ENCODE data around the gene CNIH2. TPM values are rescaled to one million over a fixed set of nuclear protein-coding genes. Genes with fewer than 3 reads are reported as not detected.

The CNIH2 gene
- total RNA-seq, 2 donors from 2014 or later: 1.7 to 4.5 TPM

- H3K36me3 Mint-ChIP-seq: no peaks in the 10 kb centered on the region
- DNase-seq (ENCODE audit: low spot score in 2 of 2): peak in 1 of 2 donors; percentile 32
- peak overlapping the region in 1 of 2 donors; percentile 50 for H3K27ac Mint-ChIP-seq
- H3K9me3 Mint-ChIP-seq: no peaks in the 10 kb centered on the region
- ATAC-seq: peak; percentile 18 to 21
Measured at GRCh38 chr11:66326261-66327111, 48.5 kb downstream of the CNIH2 start.

GRCh38 chr11:66327171-66328030, 49.4 kb downstream of the CNIH2 start:
- peak overlapping the region; percentile 0 to 50 for H3K27ac Mint-ChIP-seq
- H3K36me3 Mint-ChIP-seq: no peaks in the 10 kb centered on the region
- DNase-seq (ENCODE audit: low spot score in 2 of 2): no peak
- no peaks in the 10 kb centered on the region for H3K9me3 Mint-ChIP-seq
- ATAC-seq: no peak

- Mint-ChIP-seq H3K27ac (peak overlapping the region in 1 of 2 donors; percentile 50), H3K36me3 (no peaks in the 10 kb centered on the region), H3K9me3 (no peaks in the 10 kb centered on the region)
- DNase-seq (ENCODE audit: low spot score in 2 of 2) (no peak), ATAC-seq (peak; percentile 32 to 51)
Measured at GRCh38 chr11:66328031-66328301, 50.0 kb downstream of the CNIH2 start.

GRCh38 chr11:66328302-66329144, 50.5 kb downstream of the CNIH2 start:
- Mint-ChIP-seq H3K27ac (peak overlapping the region in 1 of 2 donors; percentile 50), H3K9me3 (no peaks in the 10 kb centered on the region), H3K36me3 (no peaks in the 10 kb centered on the region)
- DNase-seq (ENCODE audit: low spot score in 2 of 2) (peak; percentile 85 to 89), ATAC-seq (peak; percentile 87 to 89)

- H3K36me3 Mint-ChIP-seq: no peaks in the 10 kb centered on the region
- H3K9me3 Mint-ChIP-seq: no peaks in the 10 kb centered on the region
- DNase-seq (ENCODE audit: low spot score in 2 of 2) (no peak), ATAC-seq (no peak)
- peak overlapping the region in 1 of 2 donors; percentile 50 for H3K27ac Mint-ChIP-seq
Measured at GRCh38 chr11:66329165-66329673, 51.2 kb downstream of the CNIH2 start.

GRCh38 chr11:66330931-66331330, 53.0 kb downstream of the CNIH2 start:
- Mint-ChIP-seq H3K36me3 (no peaks in the 10 kb centered on the region), H3K9me3 (no peaks in the 10 kb centered on the region), H3K27ac (no peak overlapping the region)
- DNase-seq (ENCODE audit: low spot score in 2 of 2) (no peak), ATAC-seq (no peak)

- no peak for ATAC-seq
- no peaks in the 10 kb centered on the region for H3K9me3 Mint-ChIP-seq
- H3K27ac Mint-ChIP-seq: no peak overlapping the region
- H3K36me3 Mint-ChIP-seq: no peaks in the 10 kb centered on the region
- no peak for DNase-seq (ENCODE audit: low spot score in 2 of 2)
Measured at GRCh38 chr11:66331542-66332370, 53.8 kb downstream of the CNIH2 start.

- no peaks in the 10 kb centered on the region for H3K9me3 Mint-ChIP-seq
- DNase-seq (ENCODE audit: low spot score in 2 of 2) (no peak), ATAC-seq (no peak)
- H3K27ac Mint-ChIP-seq: no peak overlapping the region
- no peaks in the 10 kb centered on the region for H3K36me3 Mint-ChIP-seq
Measured at GRCh38 chr11:66332371-66333219, 54.6 kb downstream of the CNIH2 start.

GRCh38 chr11:66333220-66333877, 55.4 kb downstream of the CNIH2 start:
- no peaks in the 10 kb centered on the region for H3K36me3 Mint-ChIP-seq
- no peak overlapping the region for H3K27ac Mint-ChIP-seq
- DNase-seq (ENCODE audit: low spot score in 2 of 2) (no peak), ATAC-seq (no peak)
- no peaks in the 10 kb centered on the region for H3K9me3 Mint-ChIP-seq

Other genes starting within 250 kb of the CNIH2 start
- gene GAL3ST3, start 229.0 kb upstream of the CNIH2 start, total RNA-seq: 1 to 10 TPM in 1 of 2 donors, under 1 TPM in 1; 0.14 to 1.1 TPM
- gene SF3B2, start 225.8 kb upstream of the CNIH2 start, total RNA-seq: 100 to 1,000 TPM; 236 to 246 TPM
- 100 to 1,000 TPM; 124 TPM for gene PACS1, start 207.9 kb upstream of the CNIH2 start, total RNA-seq
- 10 to 100 TPM; 26.0 to 69.7 TPM for gene KLC2, start 20.5 kb upstream of the CNIH2 start, total RNA-seq
- 100 to 1,000 TPM; 138 to 153 TPM for gene RAB1B, start 9.5 kb upstream of the CNIH2 start, total RNA-seq
- gene YIF1A, start 11.0 kb downstream of the CNIH2 start, total RNA-seq: 10 to 100 TPM; 45.9 to 55.4 TPM
- gene TMEM151A, start 13.7 kb downstream of the CNIH2 start, total RNA-seq: not detected
- gene CD248, start 38.9 kb downstream of the CNIH2 start, total RNA-seq: under 1 TPM; 0.31 to 0.36 TPM
- gene RIN1, start 58.3 kb downstream of the CNIH2 start, total RNA-seq: 1 to 10 TPM; 2.6 to 4.9 TPM
- gene BRMS1, start 66.9 kb downstream of the CNIH2 start, total RNA-seq: 10 to 100 TPM; 32.1 to 33.5 TPM
- gene B4GAT1, start 69.5 kb downstream of the CNIH2 start, total RNA-seq: 1 to 10 TPM; 6.5 to 8.9 TPM
- 10 to 100 TPM in 1 of 2 donors, 1 to 10 TPM in 1; 6.1 to 10.5 TPM for gene SLC29A2, start 93.6 kb downstream of the CNIH2 start, total RNA-seq
- under 1 TPM; 0.09 to 0.47 TPM for gene NPAS4, start 142.9 kb downstream of the CNIH2 start, total RNA-seq
- 100 to 1,000 TPM in 1 of 2 donors, 10 to 100 TPM in 1; 81.9 to 131 TPM for gene MRPL11, start 160.7 kb downstream of the CNIH2 start, total RNA-seq
- gene PELI3, start 188.7 kb downstream of the CNIH2 start, total RNA-seq: 1 to 10 TPM; 4.2 to 8.5 TPM
- gene DPP3, start 202.3 kb downstream of the CNIH2 start, total RNA-seq: 10 to 100 TPM; 60.4 to 96.4 TPM
- 10 to 100 TPM in 1 of 2 donors, 1 to 10 TPM in 1; 9.1 to 17.5 TPM for gene BBS1, start 232.5 kb downstream of the CNIH2 start, total RNA-seq